Mesodermal cell (in vitro differentiated cells): ENCODE results near the gene BRF1.

Experiments
- H3K27ac ChIP-seq: 2 replicates; pipeline ENCODE4 v1.7.0; 2013; ENCODE audit warnings: mild to moderate bottlenecking, low read depth, low read length, moderate library complexity; ENCODE audit not compliant: severe bottlenecking
- H3K36me3 ChIP-seq: 2 replicates; pipeline ENCODE4 v1.7.1; 2013; ENCODE audit warnings: mild to moderate bottlenecking, low read length, moderate library complexity; ENCODE audit not compliant: control insufficient read depth, insufficient read depth
- H3K4me1 ChIP-seq: one replicate; pipeline ENCODE4 v1.7.1; 2013; ENCODE audit warnings: mild to moderate bottlenecking, low read length; ENCODE audit not compliant: insufficient read depth, control insufficient read depth, poor library complexity, severe bottlenecking
- H3K4me3 ChIP-seq: 2 replicates; pipeline ENCODE4 v1.7.0; 2013; ENCODE audit warnings: low read length, control low read depth, mild to moderate bottlenecking; ENCODE audit not compliant: insufficient read depth, poor library complexity, severe bottlenecking; ENCODE audit errors: extremely low read depth
- H3K9me3 ChIP-seq: 2 replicates; pipeline ENCODE4 v1.7.1; 2013; ENCODE audit warnings: mild to moderate bottlenecking, low read length, moderate library complexity; ENCODE audit not compliant: control insufficient read depth
- WGBS, 2 experiments: methylation state at CpG; one replicate each; pipeline ENCODE4 v1.1.5; 2013; ENCODE audit warnings: missing lambda C conversion rate in 2 of 2; ENCODE audit not compliant: insufficient coverage in 2 of 2; 5-methylcytosine and 5-hydroxymethylcytosine counted together

BRF1 gene

GRCh38 chr14:105247715-105248367, 53.0 kb downstream of the BRF1 start:
- no peaks in the 10 kb centered on the region for H3K4me1 ChIP-seq
- H3K27ac ChIP-seq: peak overlapping the region; percentile 62
- H3K4me3 ChIP-seq: peak overlapping the region; percentile 49
- H3K9me3 ChIP-seq: no peaks in the 10 kb centered on the region
- H3K36me3 ChIP-seq: peaks cover 46% of the 10 kb centered on the region
- 50 to 56% methylated on average over 36 to 41 of the region's 42 CpGs for WGBS, 2 experiments

GRCh38 chr14:105247026-105247425, 53.8 kb downstream of the BRF1 start:
- Histone ChIP-seq H3K27ac (no peak overlapping the region), H3K9me3 (no peaks in the 10 kb centered on the region), H3K4me3 (no peak overlapping the region), H3K36me3 (peaks cover 41% of the 10 kb centered on the region), H3K4me1 (no peaks in the 10 kb centered on the region)
- 93 to 94% methylated on average over 15 to 16 of the region's 16 CpGs for WGBS, 2 experiments

- no peaks in the 10 kb centered on the region for H3K9me3 ChIP-seq
- H3K36me3 ChIP-seq: peaks cover 32% of the 10 kb centered on the region
- H3K4me1 ChIP-seq: no peaks in the 10 kb centered on the region
- H3K4me3 ChIP-seq: no peak overlapping the region
- no peak overlapping the region for H3K27ac ChIP-seq
- 86 to 91% methylated on average over 6 to 8 of the region's 10 CpGs for WGBS, 2 experiments
These were observed 56.5 kb downstream of the BRF1 start for GRCh38 chr14:105244334-105244733.

- H3K9me3 ChIP-seq: no peaks in the 10 kb centered on the region
- H3K27ac ChIP-seq: no peak overlapping the region
- H3K36me3 ChIP-seq: peaks cover 29% of the 10 kb centered on the region
- WGBS, 2 experiments: 90 to 96% methylated on average over 18 to 19 of the region's 19 CpGs
- H3K4me3 ChIP-seq: no peak overlapping the region
- no peaks in the 10 kb centered on the region for H3K4me1 ChIP-seq
These were observed 59.2 kb downstream of the BRF1 start for GRCh38 chr14:105241641-105242040.

DNA sequence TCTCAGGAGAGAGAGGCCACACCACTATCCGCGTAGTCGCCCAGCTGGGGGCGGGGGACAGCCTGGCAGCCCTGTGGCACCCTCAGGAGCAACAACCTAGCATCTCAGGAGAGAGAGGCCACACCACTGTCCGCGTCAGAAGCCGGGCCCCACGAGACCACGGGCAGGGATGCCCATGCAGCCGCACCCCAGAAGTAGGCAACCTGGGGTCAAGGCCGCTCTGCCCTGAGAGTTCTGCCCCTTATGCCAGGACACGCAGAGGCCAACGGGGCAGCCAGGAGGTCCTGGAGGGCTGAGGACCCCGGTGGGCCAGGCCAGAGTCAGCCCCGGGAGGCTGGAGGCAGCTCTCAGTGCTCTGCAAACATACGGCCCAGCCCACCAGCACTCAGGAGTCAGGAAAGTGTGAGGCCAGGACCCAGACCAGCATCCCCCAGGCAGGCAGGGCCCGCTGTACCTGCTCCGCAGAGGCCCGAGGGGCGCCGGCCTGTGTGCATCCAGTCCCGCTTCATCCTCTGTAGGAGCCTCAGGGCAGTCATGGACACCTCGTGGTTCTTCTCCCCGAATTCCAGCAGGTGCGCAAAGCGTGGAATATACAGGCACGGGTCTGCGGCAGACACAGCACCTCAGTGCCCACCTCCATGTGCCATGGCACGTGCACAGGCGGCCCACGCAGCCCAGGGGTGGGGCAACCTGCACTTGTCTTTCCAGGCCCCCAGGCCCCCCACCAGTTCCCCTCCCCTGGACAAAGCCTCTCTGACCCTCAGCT, 59.8 kb downstream of the BRF1 start:
- Histone ChIP-seq H3K36me3 (peaks cover 24% of the 10 kb centered on the region), H3K4me3 (no peak overlapping the region), H3K9me3 (no peaks in the 10 kb centered on the region), H3K27ac (no peak overlapping the region), H3K4me1 (no peaks in the 10 kb centered on the region)
- 96 to 97% methylated on average over 27 of the region's 31 CpGs for WGBS, 2 experiments

DNA sequence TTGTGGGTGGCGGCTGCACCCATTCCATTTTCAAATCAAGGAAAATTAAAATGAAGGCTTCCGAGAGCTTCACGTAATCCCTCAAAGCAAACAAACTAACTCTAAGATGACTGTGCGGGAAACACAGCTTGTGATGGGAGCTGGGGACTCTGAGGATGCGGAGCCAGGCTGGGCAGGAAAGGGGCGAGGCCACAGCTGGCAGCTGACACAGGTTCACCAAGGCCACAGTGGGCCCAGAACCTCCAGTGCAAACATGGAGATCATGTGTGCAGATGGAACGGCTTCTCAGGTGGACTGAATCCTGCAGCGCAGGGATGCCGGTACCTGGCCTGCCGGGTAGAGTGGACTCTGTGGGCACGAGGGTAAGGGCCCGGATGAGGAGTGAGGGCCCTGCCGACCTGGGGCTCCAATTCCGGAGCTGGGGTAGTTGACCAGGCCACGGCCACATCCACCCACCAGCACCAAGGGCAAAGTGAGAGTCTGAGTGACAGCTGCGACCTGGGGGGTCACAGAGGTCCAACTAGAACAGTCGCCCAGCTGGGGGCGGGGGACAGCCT, 71.6 kb downstream of the BRF1 start:
- Histone ChIP-seq H3K4me1 (no peaks in the 10 kb centered on the region), H3K4me3 (no peak overlapping the region), H3K36me3 (peaks cover 32% of the 10 kb centered on the region), H3K27ac (no peak overlapping the region), H3K9me3 (no peaks in the 10 kb centered on the region)
- 95 to 96% methylated on average over 11 of the region's 18 CpGs for WGBS, 2 experiments

- H3K36me3 ChIP-seq: peaks cover 38% of the 10 kb centered on the region
- no peak overlapping the region for H3K27ac ChIP-seq
- H3K4me1 ChIP-seq: no peaks in the 10 kb centered on the region
- 91 to 96% methylated on average over 17 of the region's 17 CpGs for WGBS, 2 experiments
- no peak overlapping the region for H3K4me3 ChIP-seq
- H3K9me3 ChIP-seq: no peaks in the 10 kb centered on the region
These were observed 72.2 kb downstream of the BRF1 start for GRCh38 chr14:105228562-105228961.

GRCh38 chr14:105227346-105227745, 73.5 kb downstream of the BRF1 start:
- no peaks in the 10 kb centered on the region for H3K4me1 ChIP-seq
- WGBS, 2 experiments: 93 to 97% methylated on average over 6 to 7 of the region's 14 CpGs
- H3K27ac ChIP-seq: no peak overlapping the region
- H3K4me3 ChIP-seq: no peak overlapping the region
- no peaks in the 10 kb centered on the region for H3K9me3 ChIP-seq
- peaks cover 46% of the 10 kb centered on the region for H3K36me3 ChIP-seq

DNA sequence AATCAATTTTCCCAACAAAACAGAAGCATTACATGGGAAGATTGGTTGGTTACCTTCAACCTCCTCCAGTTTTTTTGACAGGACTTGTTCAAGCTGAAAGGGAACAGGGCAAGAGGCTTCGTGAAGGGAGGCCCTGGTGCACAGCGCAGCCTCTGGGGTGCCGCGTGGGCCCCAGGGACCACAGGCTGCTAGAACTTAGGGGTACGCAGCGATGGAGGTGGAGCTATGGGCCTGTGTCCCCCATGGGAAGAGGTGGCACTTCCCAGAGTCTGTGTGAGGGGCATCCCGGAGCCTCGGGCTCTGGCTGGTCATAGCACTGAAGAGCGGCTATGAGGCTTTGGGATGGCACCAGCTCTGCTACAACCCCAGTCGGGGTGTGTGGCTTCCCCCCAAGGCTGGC, 74.6 kb downstream of the BRF1 start:
- Histone ChIP-seq H3K9me3 (no peaks in the 10 kb centered on the region), H3K27ac (no peak overlapping the region), H3K36me3 (peaks cover 53% of the 10 kb centered on the region), H3K4me1 (no peaks in the 10 kb centered on the region), H3K4me3 (no peak overlapping the region)
- 93 to 97% methylated on average over 9 to 10 of the region's 10 CpGs for WGBS, 2 experiments

DNA sequence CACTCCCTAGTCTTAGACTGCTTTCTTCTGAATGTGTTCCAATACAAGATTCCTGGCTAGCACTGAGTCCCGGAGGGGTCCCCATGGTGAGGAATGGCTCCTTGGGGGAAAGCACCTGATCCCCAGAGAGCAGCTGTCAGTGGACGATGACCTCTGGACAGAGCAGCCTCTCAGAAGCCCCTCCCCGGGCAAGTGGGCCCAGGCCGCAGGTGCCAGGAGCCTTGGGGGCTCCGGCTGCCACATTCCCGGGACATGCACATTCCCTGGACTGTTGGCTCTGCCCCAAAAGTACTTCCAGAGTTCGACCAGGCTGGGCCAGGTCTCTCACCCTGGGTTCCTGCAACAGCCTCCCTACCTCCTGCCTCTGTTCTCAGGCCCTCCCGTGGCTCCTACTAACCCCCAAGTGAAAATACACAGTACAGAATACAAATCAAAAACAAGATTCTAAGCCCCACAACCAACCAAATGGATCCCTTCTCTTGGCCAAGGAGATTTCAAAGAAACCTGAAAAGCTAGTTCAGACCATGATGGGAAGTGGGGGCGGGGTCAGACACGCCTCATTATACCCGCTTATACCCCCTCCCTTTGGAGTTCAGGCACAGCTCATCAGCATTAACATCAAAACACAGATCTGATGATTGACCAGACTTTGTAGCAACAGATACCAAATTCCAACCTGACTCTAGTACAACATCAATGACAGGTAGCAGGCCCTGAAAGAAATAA, 75.8 kb downstream of the BRF1 start:
- WGBS, 2 experiments: 92 to 94% methylated on average over 10 of the region's 11 CpGs
- Histone ChIP-seq H3K4me1 (no peaks in the 10 kb centered on the region), H3K36me3 (peaks cover 65% of the 10 kb centered on the region), H3K9me3 (no peaks in the 10 kb centered on the region), H3K4me3 (no peak overlapping the region), H3K27ac (no peak overlapping the region)
